Activated CD8-positive, alpha-beta memory T cell treated with anti-CD3 and anti-CD28 coated beads for 48 hours (primary cell): ENCODE measurements around the gene CEP131.

Experiments used
- DNase-seq, 3 experiments: peaks; one replicate each; pipeline ENCODE4 v3.0.0-alpha.2; 2020; ENCODE audit warnings: low read depth in 2 of 3, low spot score in 2 of 3

The CEP131 gene

DNA sequence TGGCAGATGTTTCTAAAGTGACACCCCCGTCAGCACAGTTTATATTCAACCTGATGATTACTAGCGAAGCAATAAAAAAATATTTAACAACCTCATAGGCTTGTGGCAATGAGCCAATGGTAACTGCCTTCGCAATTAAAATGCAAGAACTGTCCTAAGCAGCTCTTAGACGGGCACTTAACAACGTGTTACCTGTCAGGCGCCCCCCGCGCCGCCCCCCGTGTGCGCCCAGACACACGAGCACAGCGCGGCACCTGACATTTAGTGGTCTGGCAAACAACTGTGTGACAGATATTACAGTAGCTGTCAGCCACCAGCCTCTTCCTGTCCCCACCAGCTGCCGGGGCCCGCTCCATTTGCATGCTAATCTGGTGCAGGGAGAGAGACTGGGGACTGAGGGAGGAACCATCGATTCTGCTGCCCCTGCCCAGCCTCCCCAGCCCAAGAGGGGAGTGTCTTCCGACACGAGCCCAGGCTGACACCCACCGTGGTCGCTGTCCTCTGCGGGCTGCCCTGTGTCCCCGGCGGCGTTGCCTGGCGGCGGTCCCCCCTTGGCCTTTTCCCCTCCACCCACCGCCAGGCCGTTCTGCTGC is 29.0 kb upstream of the CEP131 start:
- no peak for DNase-seq

DNA sequence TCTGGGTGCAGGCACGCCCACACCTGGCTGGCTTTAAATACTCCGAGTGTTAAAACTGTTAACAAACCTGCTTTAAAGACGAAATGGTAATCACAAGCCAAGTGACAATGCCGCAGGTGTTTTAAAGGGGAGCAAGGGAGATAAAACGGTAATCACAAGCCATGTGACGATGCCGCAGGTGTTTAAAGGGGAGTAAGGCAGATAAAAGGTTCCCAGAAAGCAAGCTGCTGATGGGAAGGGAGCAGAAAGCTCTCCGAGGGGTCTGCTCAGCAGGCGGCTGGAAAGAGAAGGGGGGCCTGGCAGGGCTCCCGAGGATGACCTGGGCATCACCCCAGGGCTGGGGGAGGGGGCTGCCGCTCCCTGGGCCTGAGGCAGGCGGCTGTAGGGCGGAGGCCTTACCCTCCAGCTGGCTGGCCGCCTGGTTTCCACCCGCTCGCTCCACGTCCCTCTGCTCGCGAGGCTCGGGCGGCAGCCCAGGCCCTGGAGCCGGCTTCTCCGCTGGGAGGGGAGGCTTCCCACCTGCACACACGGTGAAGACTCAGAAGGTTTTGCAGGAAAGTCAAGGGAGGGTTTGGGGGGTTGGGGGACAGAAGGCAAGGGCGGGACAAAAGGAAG is 28.4 kb upstream of the CEP131 start:
- no peak for DNase-seq

DNA sequence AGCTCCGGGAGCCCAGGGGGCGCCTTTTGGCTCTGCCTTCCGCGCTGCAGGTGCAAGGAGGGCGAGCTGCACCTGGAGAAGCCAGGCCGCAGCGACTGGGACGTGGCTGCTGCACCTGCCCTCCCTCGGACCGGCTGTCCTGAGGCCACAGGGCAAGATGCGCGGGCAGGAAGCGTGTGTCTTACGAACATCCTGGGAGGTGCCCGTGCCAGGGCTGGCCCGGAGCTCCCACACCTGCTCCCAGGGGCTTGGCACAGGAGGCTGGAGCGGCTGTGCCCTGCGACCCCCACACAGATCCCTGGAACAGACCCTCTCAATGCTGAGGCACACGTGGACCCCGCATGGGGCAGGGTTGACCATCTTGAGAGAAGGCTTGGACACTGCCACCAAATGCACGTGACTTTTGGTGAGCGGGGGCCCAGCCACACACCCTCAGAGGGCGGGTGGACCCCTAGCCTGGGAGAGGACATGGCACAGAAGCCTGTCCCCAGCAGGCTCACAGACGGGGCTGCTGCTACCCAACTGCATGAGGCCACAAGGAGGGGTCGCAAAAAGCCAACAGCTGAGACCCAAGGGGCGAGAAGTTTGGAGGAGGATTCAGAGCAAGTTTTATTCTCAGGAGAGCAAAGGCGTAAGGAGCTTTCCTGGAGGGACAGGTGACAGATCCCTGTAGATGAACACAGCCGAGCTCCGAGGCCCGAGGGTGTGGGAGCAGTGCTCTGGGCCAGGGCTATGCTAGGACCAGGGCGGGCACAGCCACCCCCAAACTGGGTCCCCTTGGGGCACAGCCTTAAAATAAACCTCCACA is 27.7 kb upstream of the CEP131 start:
- DNase-seq = no peak

GRCh38 chr17:81249223-81250040 is 26.7 kb upstream of the CEP131 start:
- DNase-seq = no peak

DNA sequence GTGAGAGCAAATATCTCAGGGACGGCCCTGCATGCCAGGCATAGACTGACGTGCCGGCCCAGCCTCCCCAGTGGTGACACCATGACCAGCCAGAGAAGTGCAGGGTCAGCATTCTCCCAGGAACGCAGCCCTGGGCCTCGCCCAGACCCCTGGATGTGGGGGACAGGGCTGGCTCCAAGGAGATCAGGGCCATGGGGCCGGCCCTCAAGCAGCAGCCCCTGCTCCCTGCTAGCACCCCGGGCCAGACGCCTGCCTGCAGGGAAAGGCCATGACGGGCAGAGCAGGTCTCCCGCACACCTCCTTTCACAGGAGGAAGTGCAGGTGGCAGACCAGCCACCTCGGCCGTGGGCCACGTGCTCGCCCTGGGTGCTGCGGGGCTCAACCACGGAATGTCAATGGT is 25.9 kb upstream of the CEP131 start:
- no peak for DNase-seq

- no peak for DNase-seq
Measured at GRCh38 chr17:81247339-81247990, 24.7 kb upstream of the CEP131 start.

DNA sequence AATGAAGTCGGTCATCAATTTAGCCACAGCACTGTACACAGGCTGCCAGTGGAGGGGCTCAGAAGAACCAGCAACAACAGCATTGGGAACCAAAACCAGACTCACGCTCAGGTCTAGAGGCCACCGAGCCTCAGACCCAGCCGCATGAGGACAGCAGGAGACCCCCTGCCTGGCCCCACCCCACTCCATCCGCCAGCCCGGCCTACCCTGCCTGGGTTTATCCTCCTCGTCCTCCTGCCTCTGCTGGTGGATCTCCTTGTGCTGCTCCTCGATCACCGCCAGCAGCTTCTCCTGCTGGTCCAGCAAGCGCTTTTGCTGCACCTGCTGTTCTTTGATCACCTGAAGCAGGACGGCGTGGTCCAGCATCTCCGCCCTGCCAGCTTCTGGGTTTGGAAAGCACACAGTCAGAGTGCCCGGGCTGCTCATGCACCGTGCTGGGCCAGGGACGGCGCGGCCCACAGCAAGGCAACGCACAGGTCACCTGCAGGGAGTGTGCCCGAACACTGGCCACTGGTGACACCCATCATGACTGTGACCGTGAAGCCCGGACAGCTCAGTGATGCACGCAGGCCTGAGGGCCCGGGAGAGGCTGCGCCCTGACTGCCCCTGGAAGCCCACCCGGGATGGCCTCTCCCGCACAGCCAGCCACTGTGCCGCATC is 24.0 kb upstream of the CEP131 start:
- DNase-seq = no peak

- DNase-seq = no peak
Measured at GRCh38 chr17:81246343-81246670, 23.5 kb upstream of the CEP131 start.

- no peak for DNase-seq
Measured at GRCh38 chr17:81245665-81246342, 23.0 kb upstream of the CEP131 start.

GRCh38 chr17:81245024-81245664 is 22.4 kb upstream of the CEP131 start:
- DNase-seq = no peak

- no peak for DNase-seq
Measured at GRCh38 chr17:81244358-81245023, 21.7 kb upstream of the CEP131 start.

DNA sequence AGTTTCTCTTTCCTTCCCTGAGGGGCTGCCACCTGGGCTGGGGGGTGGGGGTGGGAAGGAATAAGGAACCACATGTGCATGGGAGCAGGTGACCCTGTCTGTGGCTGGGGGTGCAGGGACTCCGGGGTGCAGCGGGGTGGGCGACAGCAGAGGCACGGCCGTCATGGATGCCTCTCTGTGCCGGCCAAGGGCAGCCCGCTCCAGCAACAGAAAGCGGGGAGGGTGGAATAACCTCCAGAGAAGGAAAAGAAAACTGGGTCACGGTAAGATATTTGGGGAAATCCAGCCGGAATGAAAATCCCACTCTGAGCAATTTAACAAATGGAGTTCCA is 20.5 kb upstream of the CEP131 start:
- no peak for DNase-seq

GRCh38 chr17:81242421-81243332 is 19.9 kb upstream of the CEP131 start:
- DNase-seq = no peak

- peak; percentile 47 to 70 (median 70) for DNase-seq
Measured at GRCh38 chr17:81241648-81242420, 19.1 kb upstream of the CEP131 start.

- DNase-seq = no peak
Measured at GRCh38 chr17:81241203-81241602, 18.4 kb upstream of the CEP131 start.

GRCh38 chr17:81240761-81241160 is 18.0 kb upstream of the CEP131 start:
- no peak for DNase-seq
